CD1c-positive myeloid dendritic cell (primary cell): ENCODE measurements around the gene PPP1R12B.
"Not testable (repeated sequence)": the region's sequence is repeated elsewhere in the genome, so short reads cannot be mapped to it uniquely, and the experiment has no call there.

ENCODE experiments used
- DNase-seq: peaks from one replicate; pipeline ENCODE4 v3.0.0-alpha.2; 2016; ENCODE audit errors: extremely low spot score

The PPP1R12B gene

DNA sequence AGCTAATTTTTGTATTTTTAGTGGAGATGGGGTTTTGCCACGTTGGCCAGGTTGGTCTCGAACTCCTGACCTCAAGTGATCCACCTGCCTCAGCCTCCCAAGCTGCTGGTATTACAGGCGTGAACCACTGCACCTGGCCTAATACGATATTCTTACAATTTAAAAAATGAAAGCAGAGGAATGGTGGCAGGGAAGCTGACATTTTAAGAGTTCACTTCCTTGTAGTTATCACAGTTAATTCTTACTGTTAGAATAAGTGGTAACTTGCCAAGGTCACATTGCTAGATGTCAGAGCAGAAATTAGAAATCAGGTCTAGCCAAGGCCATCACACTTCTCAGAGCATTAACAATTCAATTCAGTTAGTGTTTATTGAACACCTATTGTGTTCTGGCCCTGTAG lies 207.5 kb downstream of the PPP1R12B start:
- not testable (repeated sequence) for DNase-seq

DNA sequence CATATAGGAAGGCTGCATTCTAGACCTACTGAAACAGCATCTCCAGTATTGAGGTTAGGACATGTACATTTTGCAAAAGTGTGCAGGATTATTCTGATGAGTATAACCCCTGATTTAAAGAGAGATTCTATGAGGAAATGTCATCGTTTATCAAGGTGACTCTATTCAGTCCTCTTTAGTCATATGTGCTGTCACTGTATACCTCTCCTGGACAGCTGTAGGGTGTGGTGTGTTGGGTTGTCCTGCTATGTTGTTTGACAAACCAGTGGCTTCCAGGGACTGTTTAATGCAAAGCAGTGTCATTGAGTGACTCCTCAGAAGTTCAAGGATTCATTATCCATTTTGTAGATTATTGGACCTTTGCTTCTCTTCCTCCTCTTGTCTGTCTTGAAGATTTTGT lies 209.2 kb downstream of the PPP1R12B start:
- not testable (repeated sequence) for DNase-seq

DNA sequence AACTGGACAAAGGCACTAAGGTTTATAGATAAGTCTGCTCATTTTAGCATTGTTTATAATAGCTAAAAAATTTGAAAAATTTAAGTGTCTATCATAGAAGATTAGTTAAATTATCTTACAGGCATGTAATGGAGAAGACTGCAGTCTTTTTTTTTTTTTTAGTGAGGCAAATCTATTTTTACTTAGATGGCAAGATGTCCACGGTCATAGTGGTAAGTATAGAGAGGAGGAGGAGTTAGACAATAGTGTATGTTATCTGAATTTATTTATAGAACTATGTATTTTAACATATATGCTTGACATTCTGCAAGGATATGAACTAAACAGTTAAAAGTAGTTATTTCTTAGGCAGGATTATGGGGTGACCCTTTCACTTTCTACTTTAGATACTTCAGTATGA lies 212.7 kb downstream of the PPP1R12B start:
- DNase-seq: no peak

DNA sequence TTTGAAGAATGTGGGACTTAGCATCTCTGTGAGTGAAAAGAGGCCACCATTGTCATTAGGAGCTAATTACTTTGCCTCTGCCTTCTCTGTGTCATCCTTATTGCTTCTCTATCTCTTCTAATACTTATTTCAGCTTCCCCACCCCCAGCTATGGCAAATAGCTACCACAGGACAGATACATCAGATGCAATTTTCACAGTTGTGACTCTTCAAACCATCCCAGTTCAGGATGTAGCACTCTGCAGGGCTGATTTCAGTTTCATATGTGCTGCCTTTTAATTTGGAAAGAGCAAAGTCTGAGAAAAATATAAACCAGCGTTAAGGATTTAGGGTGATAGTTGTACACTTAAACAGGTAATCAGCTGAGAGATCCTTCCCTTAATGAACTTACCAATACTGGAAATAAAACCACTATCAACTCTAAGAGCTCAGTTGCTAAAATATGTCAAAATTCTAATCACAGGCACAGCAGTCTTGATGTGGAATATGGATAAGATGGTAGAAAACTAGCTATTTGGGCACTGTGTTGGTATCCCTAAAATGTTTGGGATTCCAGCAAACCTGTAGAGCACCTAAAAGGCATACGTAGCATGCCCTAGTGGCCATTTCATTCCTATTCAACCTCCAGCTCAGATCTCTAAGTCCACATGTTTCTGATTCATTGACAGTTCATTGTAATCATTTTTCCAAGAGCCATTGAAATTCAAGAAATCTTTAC lies 213.4 kb downstream of the PPP1R12B start:
- no peak for DNase-seq

DNA sequence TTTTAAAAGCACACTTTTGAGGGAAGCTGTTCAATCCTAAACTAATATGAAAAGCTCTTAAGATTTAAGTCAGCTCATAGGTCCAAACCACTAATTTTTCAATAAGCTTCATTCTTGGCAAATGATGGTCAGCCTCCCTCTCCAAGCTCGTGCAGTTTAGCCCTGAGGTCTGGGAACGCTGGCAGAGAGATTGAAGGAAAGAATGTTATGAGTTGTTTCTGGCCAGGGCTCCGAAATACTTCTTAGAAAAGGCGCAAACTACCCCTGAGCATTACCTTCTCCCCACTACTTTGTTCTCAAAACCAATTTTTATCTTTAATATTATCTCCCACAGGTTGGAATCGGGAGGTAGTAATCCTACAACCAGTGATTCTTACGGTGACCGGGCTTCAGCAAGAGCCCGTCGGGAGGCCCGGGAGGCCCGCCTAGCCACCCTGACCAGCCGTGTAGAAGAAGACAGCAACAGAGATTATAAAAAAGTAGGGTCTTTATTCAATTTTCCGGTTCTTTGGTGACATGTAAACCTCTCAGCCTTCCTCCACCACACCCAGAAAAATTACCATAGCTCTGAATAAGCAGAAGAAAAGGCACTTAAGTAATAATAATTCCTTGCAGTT lies 214.1 kb downstream of the PPP1R12B start:
- DNase-seq: no peak

DNA sequence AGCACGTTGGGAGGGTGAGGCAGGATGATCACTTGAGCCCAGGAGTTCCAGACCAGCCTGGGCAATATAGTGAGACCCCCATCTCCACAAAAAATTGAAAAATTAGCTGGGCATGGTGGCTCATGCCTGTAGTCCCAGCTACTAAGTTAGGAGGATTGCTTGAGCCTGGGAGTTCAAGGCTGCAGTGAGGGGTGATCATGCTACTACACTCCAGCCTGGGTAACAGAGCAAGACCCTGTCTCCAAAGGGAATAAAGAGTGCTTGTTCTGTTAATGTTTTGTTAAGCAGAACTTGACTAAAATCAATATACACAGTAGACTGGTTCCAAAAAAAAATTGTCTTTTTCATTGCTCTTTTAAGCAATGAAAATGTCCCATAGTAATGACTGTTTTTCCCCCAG lies 215.3 kb downstream of the PPP1R12B start:
- DNase-seq: no peak

DNA sequence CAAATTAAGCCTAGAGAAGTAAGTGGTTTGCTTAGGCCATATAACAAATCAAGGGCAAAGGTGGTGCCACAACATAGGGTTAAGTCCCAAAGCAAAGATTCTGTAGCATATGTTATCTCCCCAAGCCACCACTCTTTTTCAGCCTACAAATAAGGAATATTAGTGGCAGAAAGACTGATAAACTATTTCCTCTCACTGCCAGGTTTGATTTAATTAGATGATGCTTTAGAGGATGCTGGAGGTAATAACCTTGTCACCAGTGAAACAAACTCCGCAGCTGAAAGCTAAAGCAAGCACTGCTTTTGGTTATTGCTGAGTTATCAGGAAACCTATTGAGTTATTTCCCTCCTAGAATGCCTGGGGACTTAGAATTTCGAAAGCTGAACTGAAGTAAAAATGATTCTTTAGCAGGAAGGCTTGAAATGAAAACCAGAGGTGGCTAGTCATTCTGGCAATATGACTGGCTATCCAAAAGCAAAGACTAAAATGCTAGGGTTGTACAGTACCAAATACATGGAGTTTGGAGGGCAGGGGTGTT lies 216.5 kb downstream of the PPP1R12B start:
- no peak for DNase-seq

- DNase-seq: no peak
These were observed 217.5 kb downstream of the PPP1R12B start for GRCh38 chr1:202565890-202566602.

DNA sequence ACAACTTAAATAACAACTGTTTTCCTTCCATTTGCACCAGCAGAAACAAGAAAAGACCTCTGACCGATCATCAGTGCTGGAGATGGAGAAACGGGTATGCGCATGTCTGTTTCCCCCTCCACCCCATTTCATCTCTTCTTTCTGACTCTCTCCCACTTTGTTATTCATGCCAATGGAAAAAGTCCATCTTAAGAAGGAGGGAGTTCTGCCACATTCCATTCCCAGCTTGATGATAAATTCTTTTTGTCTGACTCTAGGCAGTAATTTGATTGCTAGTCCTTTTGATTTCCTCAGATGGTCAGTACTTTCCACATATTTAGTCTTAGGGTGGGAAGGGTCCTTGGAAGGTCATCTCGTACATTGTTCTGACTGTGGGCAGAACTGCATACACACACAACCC lies 219.2 kb downstream of the PPP1R12B start:
- no peak for DNase-seq

DNA sequence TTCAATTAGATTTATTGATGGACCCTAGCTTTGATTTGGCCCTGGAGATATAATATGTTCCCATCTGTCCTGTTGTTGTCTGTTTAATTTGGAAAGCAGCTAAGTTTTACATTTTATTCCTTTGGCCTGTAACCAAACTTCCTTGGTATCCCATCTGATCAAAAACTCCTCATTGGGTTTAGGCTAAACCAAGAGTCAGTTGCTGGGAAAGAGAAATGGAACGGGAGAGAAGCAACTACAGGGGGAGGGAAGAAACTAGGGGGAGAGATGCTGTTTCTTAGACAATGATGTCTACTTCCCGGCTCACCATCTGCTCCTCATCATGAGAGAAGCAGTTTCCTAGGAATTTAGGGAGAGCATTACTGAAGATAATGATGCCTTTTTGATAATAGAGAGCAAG lies 219.9 kb downstream of the PPP1R12B start:
- DNase-seq: no peak

- no peak for DNase-seq
These were observed 220.3 kb downstream of the PPP1R12B start for GRCh38 chr1:202568826-202569225.

- no peak for DNase-seq
These were observed 221.2 kb downstream of the PPP1R12B start for GRCh38 chr1:202569393-202570322.

- DNase-seq: peak; percentile 68
These were observed 223.3 kb downstream of the PPP1R12B start for GRCh38 chr1:202571719-202572339.

GRCh38 chr1:202572867-202573266 lies 224.4 kb downstream of the PPP1R12B start:
- DNase-seq: no peak

DNA sequence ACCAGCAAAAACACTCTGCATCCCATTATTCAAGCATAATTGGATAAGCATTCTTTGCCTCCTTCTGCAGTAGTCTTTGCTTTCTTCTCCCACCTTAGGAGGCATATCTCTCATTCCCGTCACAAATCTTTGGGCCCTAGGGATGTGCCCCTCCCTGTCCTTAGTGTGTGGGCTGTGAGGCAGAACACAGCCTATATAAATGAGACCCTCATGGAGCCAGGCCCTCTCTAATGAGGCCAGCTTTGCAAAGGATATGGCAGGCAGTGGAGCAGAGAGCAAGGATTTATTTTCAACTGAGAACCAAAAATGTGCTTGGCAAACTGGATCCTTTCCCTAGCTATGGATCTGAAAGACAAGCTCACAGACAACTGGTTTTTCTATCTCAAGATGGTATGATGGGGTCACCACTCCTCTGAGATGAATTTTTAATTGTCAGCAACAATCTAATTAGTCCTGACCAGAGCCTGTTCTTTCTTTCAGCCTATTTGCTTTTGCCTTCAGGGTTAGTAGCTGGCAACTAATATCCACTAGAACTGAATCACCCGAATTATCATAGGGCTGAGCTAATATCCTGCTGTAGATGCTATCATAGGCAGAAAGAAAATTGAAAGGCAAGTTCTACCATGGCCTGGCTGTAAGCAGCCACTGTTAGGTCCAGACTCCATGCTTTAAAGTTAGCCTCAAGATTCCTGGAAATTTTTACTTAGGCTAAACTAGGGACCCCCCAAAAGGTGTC lies 227.6 kb downstream of the PPP1R12B start:
- no peak for DNase-seq

DNA sequence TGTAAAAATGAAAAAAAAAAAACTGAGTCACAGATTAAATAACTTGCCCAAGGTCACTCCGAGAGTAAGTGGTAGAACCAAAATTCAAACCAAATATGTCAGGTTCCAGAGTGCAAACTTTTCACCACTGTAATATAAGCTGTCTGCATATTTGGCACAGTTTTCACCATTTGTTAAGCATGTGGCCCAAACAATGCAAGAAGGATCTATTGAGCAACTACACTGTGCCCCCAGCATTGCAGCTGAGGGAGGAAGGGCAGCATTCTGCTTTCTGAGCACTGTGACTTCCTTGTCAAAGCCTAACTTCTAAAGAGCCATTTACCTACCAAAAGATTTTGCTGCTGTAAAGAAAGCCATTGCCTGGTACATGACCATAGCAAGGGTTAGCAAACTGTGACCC lies 228.3 kb downstream of the PPP1R12B start:
- no peak for DNase-seq

DNA sequence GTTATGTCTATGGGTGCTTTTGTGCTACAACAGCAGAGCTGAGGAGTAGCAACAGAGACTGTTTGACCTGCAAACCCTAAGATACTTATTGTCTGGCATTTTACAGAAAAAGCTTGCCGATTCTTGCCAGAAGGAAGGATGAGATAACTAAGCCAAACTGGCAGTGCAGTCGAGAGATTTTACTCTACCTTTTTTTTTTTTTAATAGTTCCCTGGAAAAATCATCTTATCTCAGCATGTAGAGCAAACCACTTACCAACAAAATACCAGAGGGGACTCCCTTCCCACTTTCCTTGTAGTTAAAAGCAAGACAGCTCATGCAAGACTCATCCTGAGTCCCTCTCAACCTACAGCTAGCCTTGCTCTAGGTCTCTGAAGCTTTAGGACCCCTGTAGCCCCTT lies 228.9 kb downstream of the PPP1R12B start:
- DNase-seq: no peak

DNA sequence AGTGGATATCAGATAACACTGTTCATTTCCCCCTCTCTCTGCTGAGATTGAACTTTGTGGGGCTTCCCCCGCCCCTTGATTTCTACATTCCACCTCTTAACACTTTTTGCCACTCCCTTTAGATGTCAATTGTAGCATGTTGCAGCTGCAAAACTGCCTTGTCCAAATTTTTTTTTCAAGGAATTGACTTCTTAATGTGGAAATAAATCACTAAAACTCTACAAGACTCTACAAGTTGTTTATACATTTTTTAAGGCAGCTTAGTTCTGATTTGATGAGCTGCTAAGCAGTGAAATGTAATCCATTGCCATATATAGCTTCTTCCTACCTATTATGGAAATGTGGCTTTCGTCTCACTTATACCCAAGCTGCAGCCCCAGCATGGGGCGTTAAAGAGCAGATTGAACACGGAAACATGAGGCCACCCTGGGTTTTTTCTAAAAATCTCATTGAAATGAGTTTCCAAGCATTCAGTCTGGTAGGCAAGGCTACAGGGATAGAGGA lies 229.6 kb downstream of the PPP1R12B start:
- no peak for DNase-seq

GRCh38 chr1:202578565-202578964 lies 230.1 kb downstream of the PPP1R12B start:
- DNase-seq: no peak

DNA sequence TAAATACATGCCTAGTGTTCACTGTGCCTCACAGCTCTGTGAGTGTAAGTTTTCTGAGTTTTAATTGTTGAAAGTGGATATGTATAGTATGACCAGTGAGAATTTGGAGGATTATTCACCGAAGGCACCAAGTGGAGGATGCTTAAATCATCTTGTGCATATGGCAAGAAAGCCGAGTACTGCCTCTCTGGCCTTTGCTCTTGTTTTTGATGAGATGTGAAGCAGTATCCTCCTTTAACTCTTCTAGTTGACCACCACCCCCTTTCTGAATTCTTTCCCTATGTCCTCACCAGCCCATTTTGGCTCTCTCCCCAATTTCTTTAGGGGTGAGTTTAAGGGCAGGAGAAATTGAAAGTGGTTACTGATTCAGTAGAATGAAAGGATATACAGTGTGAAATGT lies 231.3 kb downstream of the PPP1R12B start:
- DNase-seq: no peak
